Measurements from ENCODE around the gene ANO10. TPM values are rescaled to one million over a fixed set of nuclear protein-coding genes. Genes with fewer than 3 reads are reported as not detected.
"Not testable (repeated sequence)": the region's sequence is repeated elsewhere in the genome, so short reads cannot be mapped to it uniquely, and the experiment has no call there.

ANO10 gene
- total and polyA plus RNA-seq, 2 donors (not counting 1 experiment from before 2014, with no cell fraction given) = 1.9 to 10.6 TPM

GRCh38 chr3:43573576-43573975, 48.2 kb downstream of the ANO10 start:
- CTCF ChIA-PET = no interaction called here
- POLR2A ChIA-PET = no interaction called here
- no peak for ATAC-seq (ENCODE audit: low read depth)

GRCh38 chr3:43565661-43566341, 56.0 kb downstream of the ANO10 start:
- H3K4me3 Mint-ChIP-seq; H3K36me3 ChIP-seq (replicated peaks in 1 of 2; ENCODE audit: control extremely low read depth in 1 of 2, control insufficient read depth in 1 of 2, extremely low read depth in 1 of 2, insufficient read depth in 2 of 2, low read length in 1 of 2); H3K27me3 ChIP-seq (replicated peaks in 1 of 4; ENCODE audit: control extremely low read depth in 1 of 4, control insufficient read depth in 3 of 4, insufficient read depth in 4 of 4, low read length in 3 of 4); H3K4me1 ChIP-seq (ENCODE audit: control insufficient read depth in 2 of 2, insufficient read depth in 2 of 2, low read length in 2 of 2); intact Hi-C loops (cut with micrococcal nuclease); H3K9me3 Mint-ChIP-seq (ENCODE audit: insufficient read depth); H3K27ac ChIP-seq (ENCODE audit: low read length in 2 of 2); H3K9me3 ChIP-seq (ENCODE audit: control extremely low read depth in 1 of 3, control insufficient read depth in 2 of 3, insufficient read depth in 1 of 3, low read length in 2 of 3); H3K4me3 ChIP-seq (ENCODE audit: control extremely low read depth in 1 of 5, extremely low read depth in 1 of 5, insufficient read depth in 1 of 5, low read depth in 2 of 5, low read length in 4 of 5); H3K27me3 Mint-ChIP-seq; H3K27ac Mint-ChIP-seq; H2AFZ ChIP-seq (ENCODE audit: insufficient read depth, low read depth, low read length, poor library complexity, severe bottlenecking); DNase-seq; H4K20me1 ChIP-seq (ENCODE audit: control insufficient read depth, insufficient read depth, low read length, poor library complexity, severe bottlenecking); H3K79me2 ChIP-seq (ENCODE audit: control insufficient read depth, insufficient read depth, low read length); H3K9ac ChIP-seq (ENCODE audit: low read length); H3K4me2 ChIP-seq (replicated peaks; ENCODE audit: low read depth, low read length, poor library complexity, severe bottlenecking); CTCF ChIA-PET; H3K4me1 Mint-ChIP-seq; POLR2A ChIA-PET; ATAC-seq (ENCODE audit: low read depth): not testable (repeated sequence)
- 100% methylated on average over 2 of the region's 30 CpGs for WGBS (ENCODE audit: insufficient coverage)

More at GRCh38 chr3:43573576-43573975, 48.2 kb downstream of the ANO10 start:
- DNase-seq = no peak
- no peak overlapping the region for H2AFZ ChIP-seq (ENCODE audit: insufficient read depth, low read depth, low read length, poor library complexity, severe bottlenecking)
- intact Hi-C loops (cut with micrococcal nuclease) = no loop called here
- no peaks in the 10 kb centered on the region for H3K36me3 ChIP-seq (replicated peaks in 1 of 2; ENCODE audit: control extremely low read depth in 1 of 2, control insufficient read depth in 1 of 2, extremely low read depth in 1 of 2, insufficient read depth in 2 of 2, low read length in 1 of 2)
- no peak overlapping the region for H3K4me3 Mint-ChIP-seq
- H3K9ac ChIP-seq (ENCODE audit: low read length) = no peak overlapping the region
- TF ChIP-seq EZH2 (IDR thresholded peaks at IDR 0.05; ENCODE audit: borderline replicate concordance, insufficient read depth, low read depth, low read length, poor library complexity, severe bottlenecking) (no peak), CTCF (IDR thresholded peaks at IDR 0.05) (no peak)
- H3K27ac Mint-ChIP-seq = no peak overlapping the region
- H3K4me3 ChIP-seq (ENCODE audit: control extremely low read depth in 1 of 5, extremely low read depth in 1 of 5, insufficient read depth in 1 of 5, low read depth in 2 of 5, low read length in 4 of 5) = no peak overlapping the region
- no peaks in the 10 kb centered on the region for H3K9me3 ChIP-seq (ENCODE audit: control extremely low read depth in 1 of 3, control insufficient read depth in 2 of 3, insufficient read depth in 1 of 3, low read length in 2 of 3)
- H3K9me3 Mint-ChIP-seq (ENCODE audit: insufficient read depth) = no peaks in the 10 kb centered on the region
- H4K20me1 ChIP-seq (ENCODE audit: control insufficient read depth, insufficient read depth, low read length, poor library complexity, severe bottlenecking) = no peaks in the 10 kb centered on the region
- WGBS (ENCODE audit: insufficient coverage) = no CpG with 5 or more reads among the region's 2 CpGs
- H3K27ac ChIP-seq (ENCODE audit: low read length in 2 of 2) = no peak overlapping the region
- no peaks in the 10 kb centered on the region for H3K27me3 ChIP-seq (replicated peaks in 1 of 4; ENCODE audit: control extremely low read depth in 1 of 4, control insufficient read depth in 3 of 4, insufficient read depth in 4 of 4, low read length in 3 of 4)
- H3K79me2 ChIP-seq (ENCODE audit: control insufficient read depth, insufficient read depth, low read length) = no peaks in the 10 kb centered on the region
- H3K27me3 Mint-ChIP-seq = no peaks in the 10 kb centered on the region
- H3K4me1 Mint-ChIP-seq = no peaks in the 10 kb centered on the region
- no peaks in the 10 kb centered on the region for H3K4me1 ChIP-seq (ENCODE audit: control insufficient read depth in 2 of 2, insufficient read depth in 2 of 2, low read length in 2 of 2)
- H3K4me2 ChIP-seq (replicated peaks; ENCODE audit: low read depth, low read length, poor library complexity, severe bottlenecking) = no peak overlapping the region

All from B cell (primary cell).